Neural crest cell (in vitro differentiated cells): ENCODE data around the gene SLC44A4. TPM values are rescaled to one million over a fixed set of nuclear protein-coding genes. Genes with fewer than 3 reads are reported as not detected.
"Not testable (repeated sequence)": the region's sequence is repeated elsewhere in the genome, so short reads cannot be mapped to it uniquely, and the experiment has no call there.

ENCODE experiments used
- DNase-seq: peaks from one replicate; pipeline ENCODE4 v3.0.0; 2021; ENCODE audit warnings: low read depth, mixed read lengths, low spot score
- H3K27ac Mint-ChIP-seq: one replicate; pipeline ENCODE4 v1.8.0; 2021; ENCODE audit warnings: mild to moderate bottlenecking, mixed read lengths; ENCODE audit not compliant: unreplicated experiment
- H3K27me3 Mint-ChIP-seq: 2 replicates; pipeline ENCODE4 v1.8.0; 2021; ENCODE audit warnings: low read depth, mild to moderate bottlenecking, mixed read lengths
- H3K36me3 Mint-ChIP-seq: 2 replicates; pipeline ENCODE4 v1.8.0; 2021; ENCODE audit warnings: low read depth, mild to moderate bottlenecking, mixed read lengths
- H3K4me1 Mint-ChIP-seq: 2 replicates; pipeline ENCODE4 v1.8.0; 2021; ENCODE audit warnings: mixed read lengths
- H3K4me3 Mint-ChIP-seq: one replicate; pipeline ENCODE4 v1.8.0; 2021; ENCODE audit warnings: mild to moderate bottlenecking, mixed read lengths
- H3K9me3 Mint-ChIP-seq: 2 replicates; pipeline ENCODE4 v1.8.0; 2021; ENCODE audit warnings: mixed read lengths
- CTCF ChIP-seq: fragments of 200-600 bp; sonication (generic); conservative IDR thresholded peaks from 2 replicates; pipeline ENCODE4 v1.5.0; 2021; ENCODE audit warnings: antibody characterized with exemption, mild to moderate bottlenecking
- total RNA-seq: library from RNA; stranded (reverse); gene quantifications from 2 replicates; pipeline ENCODE4 v1.2.1, GENCODE V29; 2021

SLC44A4 gene
- total RNA-seq, 1 donor from 2014 or later: 0.84 TPM

GRCh38 chr6:31911826-31912585 lies 33.2 kb upstream of the SLC44A4 start:
- H3K4me3 Mint-ChIP-seq: no peak overlapping the region
- H3K9me3 Mint-ChIP-seq: no peaks in the 10 kb centered on the region
- H3K27me3 Mint-ChIP-seq: no peaks in the 10 kb centered on the region
- no peak overlapping the region for H3K27ac Mint-ChIP-seq
- H3K4me1 Mint-ChIP-seq: no peaks in the 10 kb centered on the region
- DNase-seq: no peak
- H3K36me3 Mint-ChIP-seq: no peaks in the 10 kb centered on the region
- TF ChIP-seq CTCF: no peak

DNA sequence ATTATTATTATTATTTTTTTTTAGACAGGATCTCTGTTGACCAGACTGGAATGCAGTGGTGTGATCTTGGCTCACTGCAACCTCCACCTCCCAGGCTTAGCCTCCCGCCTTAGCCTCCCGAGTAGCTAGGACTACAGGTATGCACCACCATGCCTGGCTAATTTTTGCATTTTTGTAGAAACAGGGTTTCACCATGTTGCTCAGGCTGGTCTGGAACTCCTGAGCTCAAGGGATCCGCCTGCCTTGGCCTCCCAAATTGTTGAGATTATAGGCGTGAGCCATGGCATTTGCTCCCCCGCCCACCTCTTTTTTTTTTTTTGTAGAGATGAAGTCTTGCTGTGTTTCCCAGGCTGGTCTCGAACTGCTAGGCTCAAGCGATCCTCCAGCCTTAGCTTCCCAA lies 30.5 kb upstream of the SLC44A4 start:
- peaks cover 11% of the 10 kb centered on the region for H3K27me3 Mint-ChIP-seq
- DNase-seq, H3K4me1 Mint-ChIP-seq, H3K36me3 Mint-ChIP-seq, H3K9me3 Mint-ChIP-seq, H3K4me3 Mint-ChIP-seq, H3K27ac Mint-ChIP-seq: not testable (repeated sequence)

GRCh38 chr6:31908791-31909190 lies 30.0 kb upstream of the SLC44A4 start:
- no peak for TF ChIP-seq CTCF
- H3K36me3 Mint-ChIP-seq: no peaks in the 10 kb centered on the region
- peaks cover 11% of the 10 kb centered on the region for H3K27me3 Mint-ChIP-seq
- no peak overlapping the region for H3K27ac Mint-ChIP-seq
- peaks cover 6% of the 10 kb centered on the region for H3K4me1 Mint-ChIP-seq
- DNase-seq: no peak
- H3K9me3 Mint-ChIP-seq: no peaks in the 10 kb centered on the region
- peak overlapping the region; percentile 3 for H3K4me3 Mint-ChIP-seq

GRCh38 chr6:31908255-31908654 lies 29.5 kb upstream of the SLC44A4 start:
- not testable (repeated sequence) for H3K36me3 Mint-ChIP-seq, H3K27ac Mint-ChIP-seq, H3K4me1 Mint-ChIP-seq, H3K9me3 Mint-ChIP-seq, DNase-seq
- peak overlapping the region; percentile 3 for H3K4me3 Mint-ChIP-seq
- peaks cover 11% of the 10 kb centered on the region for H3K27me3 Mint-ChIP-seq

GRCh38 chr6:31907158-31907813 lies 28.5 kb upstream of the SLC44A4 start:
- H3K27me3 Mint-ChIP-seq: peaks cover 14% of the 10 kb centered on the region
- H3K4me3 Mint-ChIP-seq: no peak overlapping the region
- peaks cover 15% of the 10 kb centered on the region for H3K4me1 Mint-ChIP-seq
- DNase-seq: no peak
- no peaks in the 10 kb centered on the region for H3K36me3 Mint-ChIP-seq
- no peaks in the 10 kb centered on the region for H3K9me3 Mint-ChIP-seq
- TF ChIP-seq CTCF: no peak
- H3K27ac Mint-ChIP-seq: no peak overlapping the region

DNA sequence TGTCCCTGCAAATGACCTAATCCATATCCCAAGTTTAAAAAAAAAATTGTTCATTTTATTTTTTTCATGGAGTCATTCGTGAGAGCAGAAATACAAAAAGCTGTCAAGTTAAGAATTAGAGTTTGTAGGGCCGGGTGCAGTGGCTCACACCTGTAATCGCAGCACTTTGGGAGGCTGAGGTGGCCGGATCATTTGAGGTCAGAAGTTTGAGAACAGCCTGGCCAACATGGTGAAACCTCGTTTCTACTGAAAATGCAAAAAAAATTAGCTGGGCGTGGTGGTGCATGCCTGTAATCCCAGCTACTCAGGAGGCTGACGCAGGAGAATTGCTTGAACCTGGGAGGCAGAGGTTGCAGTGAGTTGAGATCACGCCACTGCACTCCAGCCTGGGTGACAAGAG lies 27.9 kb upstream of the SLC44A4 start:
- DNase-seq, H3K27ac Mint-ChIP-seq, H3K4me3 Mint-ChIP-seq, H3K9me3 Mint-ChIP-seq, H3K36me3 Mint-ChIP-seq: not testable (repeated sequence)
- H3K4me1 Mint-ChIP-seq: peaks cover 16% of the 10 kb centered on the region
- peaks cover 14% of the 10 kb centered on the region for H3K27me3 Mint-ChIP-seq

GRCh38 chr6:31906122-31906521 lies 27.3 kb upstream of the SLC44A4 start:
- no peak overlapping the region for H3K27ac Mint-ChIP-seq
- no peaks in the 10 kb centered on the region for H3K9me3 Mint-ChIP-seq
- no peaks in the 10 kb centered on the region for H3K36me3 Mint-ChIP-seq
- no peak for DNase-seq
- H3K27me3 Mint-ChIP-seq: peaks cover 14% of the 10 kb centered on the region
- H3K4me1 Mint-ChIP-seq: peaks cover 16% of the 10 kb centered on the region
- no peak for TF ChIP-seq CTCF
- no peak overlapping the region for H3K4me3 Mint-ChIP-seq
